ENCODE results near the gene SIRPA.

Gene SIRPA

DNA sequence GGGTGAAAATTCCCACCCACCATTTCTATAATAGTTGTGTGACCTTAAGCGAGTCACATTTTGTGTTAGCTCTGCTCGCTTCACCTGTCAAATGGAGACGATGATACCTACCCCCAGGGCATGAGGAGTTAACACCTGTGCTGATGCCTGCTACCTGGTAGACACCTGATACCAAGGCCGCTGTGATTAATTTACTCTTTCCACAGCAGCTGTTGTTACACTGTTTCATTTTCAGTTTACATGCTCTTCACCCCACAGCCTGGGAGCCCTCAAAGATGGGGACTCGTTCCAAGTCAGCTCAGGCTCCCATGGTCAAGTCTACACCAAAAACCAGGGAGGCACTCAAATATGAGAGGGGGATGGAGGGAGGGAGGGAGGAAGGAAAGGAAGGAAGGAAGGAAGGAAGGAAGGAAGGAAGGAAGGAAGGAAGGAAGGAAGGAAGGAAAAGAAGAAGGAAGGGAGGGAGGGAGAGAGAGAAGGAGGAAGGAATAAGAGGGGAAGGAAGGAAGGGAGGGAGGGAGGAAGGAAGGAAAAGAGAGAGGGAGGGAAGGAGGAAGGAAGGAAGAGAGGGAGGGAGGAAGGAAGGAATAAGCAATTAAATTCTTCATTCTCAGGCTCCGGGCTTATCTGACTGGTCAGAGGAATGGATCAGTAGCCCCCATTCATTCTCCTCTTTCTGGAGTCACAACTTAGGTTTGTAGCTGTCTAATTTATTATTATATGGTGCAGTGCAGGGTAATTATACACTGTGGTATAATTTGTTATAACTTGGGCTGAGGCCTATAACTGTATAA lies 57.7 kb downstream of the SIRPA start:
- no peak for DNase-seq

DNA sequence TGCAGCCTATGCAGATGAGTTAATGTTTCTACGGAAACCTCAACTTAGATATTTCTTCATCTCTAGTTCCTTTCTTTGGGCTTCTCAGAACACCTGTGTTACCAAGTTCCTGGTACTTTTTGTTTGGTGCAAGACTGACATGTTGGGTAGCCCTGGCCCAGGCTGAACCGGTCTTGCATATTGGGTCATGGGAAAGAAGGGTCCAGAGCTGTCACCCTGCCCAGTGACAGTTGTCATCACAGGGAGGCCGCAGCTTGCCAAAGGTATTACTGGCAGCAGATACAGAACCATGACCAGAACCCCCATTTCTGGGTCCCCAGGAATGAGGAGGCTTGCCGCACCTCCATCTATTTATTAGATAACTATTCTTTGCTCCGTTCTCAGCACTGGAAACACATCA lies 58.4 kb downstream of the SIRPA start:
- DNase-seq, result no peak

GRCh38 chr20:1955217-1955616 lies 60.0 kb downstream of the SIRPA start:
- DNase-seq, result no peak

DNA sequence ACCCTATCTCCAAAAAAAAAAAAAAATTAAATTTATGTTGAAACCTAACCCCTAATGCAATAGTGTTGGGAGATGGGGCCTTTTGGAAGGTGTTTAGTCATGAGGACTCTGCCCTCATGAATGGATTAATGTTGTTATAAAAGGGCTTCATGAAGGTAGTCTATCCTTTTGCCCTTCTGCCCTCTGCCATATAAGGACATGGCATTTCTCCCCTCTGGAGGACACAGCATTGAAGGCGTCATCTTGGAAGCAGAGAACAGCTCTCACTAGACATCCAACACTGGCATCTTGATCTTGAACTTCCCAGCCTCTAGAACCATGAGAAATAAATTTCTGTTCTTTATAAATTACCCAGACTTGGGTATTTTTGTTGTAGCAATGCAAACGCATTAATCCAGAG lies 63.2 kb downstream of the SIRPA start:
- no peak for DNase-seq

GRCh38 chr20:1959156-1959555 lies 63.9 kb downstream of the SIRPA start:
- no peak for DNase-seq

GRCh38 chr20:1961374-1961773 lies 66.2 kb downstream of the SIRPA start:
- DNase-seq, result no peak

DNA sequence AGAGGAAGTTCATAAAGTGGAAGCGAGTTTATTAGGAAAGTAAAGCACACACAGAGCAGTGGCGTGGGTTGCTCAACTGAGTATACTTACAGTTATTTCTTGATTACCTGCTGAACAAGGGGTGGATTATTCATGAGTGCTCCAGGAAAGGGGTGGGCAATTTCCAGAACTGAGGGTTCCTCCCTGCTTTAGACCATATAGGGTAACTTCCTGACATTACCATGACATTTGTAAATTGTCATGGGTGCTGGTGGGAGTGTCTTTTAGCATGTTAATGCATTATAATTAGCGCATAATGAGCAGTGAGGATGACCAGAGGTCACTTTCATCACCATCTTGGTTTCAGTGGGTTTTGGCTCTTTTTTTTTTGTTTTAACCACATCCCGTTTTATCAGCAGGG lies 68.9 kb downstream of the SIRPA start:
- DNase-seq, result peak; percentile 45

GRCh38 chr20:1964659-1965405 lies 69.6 kb downstream of the SIRPA start:
- DNase-seq, result no peak

GRCh38 chr20:1965520-1966351 lies 70.5 kb downstream of the SIRPA start:
- peak; percentile 63 for DNase-seq

GRCh38 chr20:1968964-1969363 lies 73.8 kb downstream of the SIRPA start:
- DNase-seq, result no peak

- no peak for DNase-seq
Observed at GRCh38 chr20:1971893-1972586, 76.8 kb downstream of the SIRPA start.

- no peak for DNase-seq
Observed at GRCh38 chr20:1973601-1974440, 78.6 kb downstream of the SIRPA start.

DNA sequence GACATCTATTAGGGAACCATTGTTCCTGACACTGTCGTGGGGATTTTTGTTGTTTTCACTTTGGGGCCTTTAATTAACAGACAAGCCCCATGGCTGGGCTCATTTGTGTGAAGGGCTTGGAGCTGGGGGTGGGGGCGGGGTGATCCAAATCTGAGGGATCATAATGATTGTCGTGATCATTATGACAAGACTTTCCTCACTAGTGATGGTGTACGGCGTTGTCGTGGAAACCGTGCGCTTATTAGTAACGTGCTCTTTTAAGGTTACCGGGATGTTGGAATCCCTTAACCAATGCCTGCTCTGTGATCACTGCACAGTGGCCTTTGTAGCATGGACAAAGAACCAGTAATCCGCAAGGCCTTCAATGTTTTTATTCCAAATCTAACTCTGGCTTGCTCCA lies 80.1 kb downstream of the SIRPA start:
- no peak for DNase-seq

GRCh38 chr20:1979106-1979778 lies 84.0 kb downstream of the SIRPA start:
- DNase-seq, result no peak

GRCh38 chr20:1982686-1983085 lies 87.5 kb downstream of the SIRPA start:
- DNase-seq, result no peak

- DNase-seq, result peak; percentile 29
Observed at GRCh38 chr20:1983301-1983700, 88.1 kb downstream of the SIRPA start.

DNA sequence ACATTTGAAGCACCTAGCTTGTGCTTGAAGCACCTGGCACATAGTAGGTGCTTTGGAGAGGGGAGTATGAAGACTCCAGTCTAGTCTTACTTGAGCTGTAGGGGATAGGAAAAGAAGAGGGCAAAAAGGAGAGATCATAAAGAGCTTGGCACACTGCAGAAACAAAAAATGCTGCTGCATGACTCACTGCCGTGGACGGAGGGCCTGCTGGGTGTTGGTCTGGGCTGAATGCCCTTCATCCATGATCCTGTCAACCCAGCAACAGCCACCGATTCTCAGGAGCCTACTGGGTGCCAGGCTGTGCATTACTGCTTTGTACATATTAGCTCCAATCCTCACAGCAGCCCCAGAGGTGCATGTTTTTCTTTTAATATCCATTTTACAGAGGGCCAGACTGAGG lies 92.6 kb downstream of the SIRPA start:
- DNase-seq, result no peak

Measured in suppressor macrophage treated with lipopolysaccharide for 4 hours (primary cell).